Testis (tissue), 2 donors: ENCODE measurements around the gene VEZT.

Experiments used
- POLR2A ChIP-seq: fragments of 450-650 bp; IDR thresholded peaks from one replicate; pipeline ENCODE4 v1.6.1; 2017; ENCODE audit warnings: antibody characterized with exemption, mild to moderate bottlenecking, moderate library complexity
- TF ChIP-seq, protein P1 (sequence below), 3 experiments: fragments of 450-650 bp in 2 of 3; fragments of 200-600 bp in 1 of 3; sonication (generic) in 1 of 3; IDR thresholded peaks; one replicate each; pipeline ENCODE4 v1.5.1; 2016 to 2019; ENCODE audit warnings: antibody characterized with exemption in 3 of 3, mild to moderate bottlenecking in 2 of 3, moderate library complexity in 1 of 3

DNA sequence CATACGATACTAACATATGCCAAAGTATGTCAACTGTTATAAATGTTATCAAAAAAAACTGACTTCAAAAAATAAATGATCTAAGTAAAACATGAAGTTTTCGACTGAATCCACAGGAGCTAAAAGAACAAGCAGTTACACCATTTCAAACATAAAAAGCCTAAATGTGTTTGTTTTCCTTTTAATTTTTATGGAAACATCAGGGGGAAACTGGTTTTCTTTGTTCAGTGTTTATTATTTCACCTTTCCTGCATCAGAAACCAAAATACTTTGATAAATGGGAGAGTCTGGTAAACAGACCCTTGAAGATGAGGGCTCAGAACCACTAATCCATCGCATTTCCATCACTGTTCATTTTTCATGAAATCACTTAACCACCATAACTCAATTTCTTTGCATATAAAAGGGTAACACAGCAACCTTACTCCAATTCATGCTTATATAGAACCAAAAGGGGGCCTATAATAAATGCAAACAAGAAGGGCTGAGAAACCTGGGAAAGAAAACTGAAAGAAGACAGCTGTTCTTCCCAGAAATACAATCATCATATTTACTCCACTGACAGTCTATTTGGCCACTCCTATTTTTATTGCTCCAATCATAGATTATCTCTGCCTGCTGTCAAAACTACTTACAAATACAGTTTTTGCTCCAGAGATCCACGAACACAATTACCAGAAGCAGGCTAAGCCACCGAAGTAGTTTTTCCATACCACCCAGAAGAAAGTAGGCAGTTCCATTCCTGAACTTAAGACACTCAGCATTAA, 17.3 kb upstream of the VEZT start:
- TF ChIP-seq, protein P1, sequence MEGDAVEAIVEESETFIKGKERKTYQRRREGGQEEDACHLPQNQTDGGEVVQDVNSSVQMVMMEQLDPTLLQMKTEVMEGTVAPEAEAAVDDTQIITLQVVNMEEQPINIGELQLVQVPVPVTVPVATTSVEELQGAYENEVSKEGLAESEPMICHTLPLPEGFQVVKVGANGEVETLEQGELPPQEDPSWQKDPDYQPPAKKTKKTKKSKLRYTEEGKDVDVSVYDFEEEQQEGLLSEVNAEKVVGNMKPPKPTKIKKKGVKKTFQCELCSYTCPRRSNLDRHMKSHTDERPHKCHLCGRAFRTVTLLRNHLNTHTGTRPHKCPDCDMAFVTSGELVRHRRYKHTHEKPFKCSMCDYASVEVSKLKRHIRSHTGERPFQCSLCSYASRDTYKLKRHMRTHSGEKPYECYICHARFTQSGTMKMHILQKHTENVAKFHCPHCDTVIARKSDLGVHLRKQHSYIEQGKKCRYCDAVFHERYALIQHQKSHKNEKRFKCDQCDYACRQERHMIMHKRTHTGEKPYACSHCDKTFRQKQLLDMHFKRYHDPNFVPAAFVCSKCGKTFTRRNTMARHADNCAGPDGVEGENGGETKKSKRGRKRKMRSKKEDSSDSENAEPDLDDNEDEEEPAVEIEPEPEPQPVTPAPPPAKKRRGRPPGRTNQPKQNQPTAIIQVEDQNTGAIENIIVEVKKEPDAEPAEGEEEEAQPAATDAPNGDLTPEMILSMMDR (IDR thresholded peaks at IDR 0.05): no peak
- no peak for TF ChIP-seq POLR2A
